Osteocyte (in vitro differentiated cells): ENCODE measurements around the gene CCDC148. TPM values are rescaled to one million over a fixed set of nuclear protein-coding genes. Genes with fewer than 3 reads are reported as not detected.

Experiments used
- DNase-seq: peaks from one replicate; pipeline ENCODE4 v3.0.0; 2021; ENCODE audit warnings: mixed read lengths; ENCODE audit not compliant: unreplicated experiment; ENCODE audit errors: extremely low spot score
- H3K27ac Mint-ChIP-seq: one replicate; pipeline ENCODE4 v1.8.0; 2021; ENCODE audit warnings: mild to moderate bottlenecking, mixed read lengths; ENCODE audit not compliant: unreplicated experiment
- H3K27me3 Mint-ChIP-seq: one replicate; pipeline ENCODE4 v1.8.0; 2021; ENCODE audit warnings: mixed read lengths; ENCODE audit not compliant: unreplicated experiment
- H3K36me3 Mint-ChIP-seq: one replicate; pipeline ENCODE4 v1.8.0; 2021; ENCODE audit warnings: mixed read lengths; ENCODE audit not compliant: unreplicated experiment
- H3K4me1 Mint-ChIP-seq: one replicate; pipeline ENCODE4 v1.8.0; 2021; ENCODE audit warnings: mixed read lengths; ENCODE audit not compliant: unreplicated experiment
- H3K4me3 Mint-ChIP-seq: one replicate; pipeline ENCODE4 v1.8.0; 2021; ENCODE audit warnings: mild to moderate bottlenecking, moderate library complexity, mixed read lengths; ENCODE audit not compliant: unreplicated experiment
- H3K9me3 Mint-ChIP-seq: one replicate; pipeline ENCODE4 v1.8.0; 2021; ENCODE audit warnings: mixed read lengths; ENCODE audit not compliant: unreplicated experiment
- total RNA-seq: library from RNA; stranded (reverse); gene quantifications from 2 replicates; pipeline ENCODE4 v1.2.1, GENCODE V29; 2021
- TF ChIP-seq, protein P1 (sequence below): fragments of 200-600 bp; sonication (generic); IDR thresholded peaks from 2 replicates; pipeline ENCODE4 v1.5.0; 2021; ENCODE audit warnings: antibody characterized with exemption, mild to moderate bottlenecking, moderate library complexity

CCDC148 gene
- total RNA-seq, 1 donor from 2014 or later: 2.8 TPM

DNA sequence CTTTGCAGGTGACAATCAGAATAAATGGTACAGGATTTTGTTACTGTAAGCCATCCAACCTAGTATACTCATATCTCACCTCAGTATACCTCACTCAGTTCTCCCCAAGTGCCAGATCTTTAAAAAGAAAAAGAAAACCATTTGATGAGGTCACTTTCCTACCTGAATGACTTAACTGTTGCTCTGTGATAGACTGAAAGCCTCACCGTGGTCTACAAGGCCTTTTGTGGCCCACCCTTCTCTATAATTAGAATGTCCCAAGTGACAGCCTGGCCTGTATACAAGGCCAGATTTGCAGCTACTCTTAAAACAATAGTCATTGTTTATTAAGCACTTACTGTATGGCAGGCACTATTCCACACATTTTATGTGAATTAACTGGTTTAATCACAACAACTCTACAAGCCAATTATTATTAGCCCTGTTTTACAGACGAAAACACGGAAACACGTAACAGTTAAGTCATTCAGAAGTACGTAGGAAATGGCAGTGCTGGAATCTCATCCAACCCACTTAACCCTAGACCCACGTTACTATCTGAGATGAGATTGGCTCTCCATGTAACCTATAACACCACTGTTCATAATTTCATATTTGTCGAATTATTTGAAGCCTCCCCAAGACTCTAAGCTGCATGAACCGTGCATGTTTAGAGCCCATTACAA is 28.5 kb upstream of the CCDC148 start:
- no peaks in the 10 kb centered on the region for H3K27me3 Mint-ChIP-seq
- no peak overlapping the region for H3K27ac Mint-ChIP-seq
- peaks cover 61% of the 10 kb centered on the region for H3K4me1 Mint-ChIP-seq

DNA sequence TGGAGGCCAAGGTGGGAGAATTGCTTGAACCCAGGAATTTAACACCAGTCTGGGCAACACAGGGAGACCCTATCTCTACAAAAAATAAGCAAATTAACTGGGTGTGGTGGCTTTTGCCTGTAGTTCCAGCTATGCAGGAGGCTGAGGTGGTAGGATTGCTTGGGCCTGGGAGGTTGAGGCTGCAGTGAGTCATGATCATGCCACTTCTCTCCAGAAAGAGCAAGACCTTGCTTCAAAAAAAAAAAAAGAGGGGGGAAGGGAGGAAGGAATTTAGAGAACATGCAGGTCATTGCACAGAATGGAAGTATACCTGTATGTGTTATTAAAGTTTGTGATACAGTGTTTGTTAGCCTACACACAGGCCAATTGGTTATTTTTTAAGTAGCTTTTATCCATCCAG is 26.0 kb upstream of the CCDC148 start:
- Mint-ChIP-seq H3K27ac (peak overlapping the region; percentile 44), H3K4me1 (peaks cover 57% of the 10 kb centered on the region), H3K4me3 (no peak overlapping the region), H3K9me3 (no peaks in the 10 kb centered on the region), H3K27me3 (no peaks in the 10 kb centered on the region), H3K36me3 (peaks cover 10% of the 10 kb centered on the region)
- no peak for DNase-seq
- TF ChIP-seq, protein P1, sequence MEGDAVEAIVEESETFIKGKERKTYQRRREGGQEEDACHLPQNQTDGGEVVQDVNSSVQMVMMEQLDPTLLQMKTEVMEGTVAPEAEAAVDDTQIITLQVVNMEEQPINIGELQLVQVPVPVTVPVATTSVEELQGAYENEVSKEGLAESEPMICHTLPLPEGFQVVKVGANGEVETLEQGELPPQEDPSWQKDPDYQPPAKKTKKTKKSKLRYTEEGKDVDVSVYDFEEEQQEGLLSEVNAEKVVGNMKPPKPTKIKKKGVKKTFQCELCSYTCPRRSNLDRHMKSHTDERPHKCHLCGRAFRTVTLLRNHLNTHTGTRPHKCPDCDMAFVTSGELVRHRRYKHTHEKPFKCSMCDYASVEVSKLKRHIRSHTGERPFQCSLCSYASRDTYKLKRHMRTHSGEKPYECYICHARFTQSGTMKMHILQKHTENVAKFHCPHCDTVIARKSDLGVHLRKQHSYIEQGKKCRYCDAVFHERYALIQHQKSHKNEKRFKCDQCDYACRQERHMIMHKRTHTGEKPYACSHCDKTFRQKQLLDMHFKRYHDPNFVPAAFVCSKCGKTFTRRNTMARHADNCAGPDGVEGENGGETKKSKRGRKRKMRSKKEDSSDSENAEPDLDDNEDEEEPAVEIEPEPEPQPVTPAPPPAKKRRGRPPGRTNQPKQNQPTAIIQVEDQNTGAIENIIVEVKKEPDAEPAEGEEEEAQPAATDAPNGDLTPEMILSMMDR: no peak

More for the DNA sequence above, 28.5 kb upstream of the CCDC148 start:
- TF ChIP-seq, protein P1: no peak
- H3K9me3 Mint-ChIP-seq: no peaks in the 10 kb centered on the region
- no peak overlapping the region for H3K4me3 Mint-ChIP-seq
- no peak for DNase-seq
- peaks cover 10% of the 10 kb centered on the region for H3K36me3 Mint-ChIP-seq

DNA sequence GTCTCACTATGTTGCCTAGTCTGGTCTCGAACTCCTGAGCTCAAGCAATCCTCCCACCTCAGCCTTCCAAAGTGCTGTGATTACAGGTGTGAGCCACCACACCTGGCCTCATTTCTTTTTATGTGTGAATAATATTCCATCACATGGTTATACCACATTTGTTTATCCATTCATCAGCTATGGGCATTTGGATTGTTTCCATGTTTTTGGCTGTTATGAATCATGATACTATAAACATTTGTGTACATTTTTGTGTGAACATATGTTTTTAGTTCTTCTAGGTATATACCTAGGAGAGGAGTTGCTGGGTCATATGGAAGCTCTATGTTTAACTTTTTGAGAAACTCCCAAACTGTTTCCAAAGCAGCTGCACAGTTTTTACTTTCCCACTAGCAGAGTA is 24.6 kb upstream of the CCDC148 start:
- no peaks in the 10 kb centered on the region for H3K9me3 Mint-ChIP-seq
- H3K27me3 Mint-ChIP-seq: no peaks in the 10 kb centered on the region
- H3K4me3 Mint-ChIP-seq: no peak overlapping the region
- H3K36me3 Mint-ChIP-seq: peaks cover 13% of the 10 kb centered on the region
- peaks cover 53% of the 10 kb centered on the region for H3K4me1 Mint-ChIP-seq
- no peak for DNase-seq
- TF ChIP-seq, protein P1: no peak
- H3K27ac Mint-ChIP-seq: no peak overlapping the region

GRCh38 chr2:158478816-158479215 is 22.3 kb upstream of the CCDC148 start:
- TF ChIP-seq, protein P1: no peak
- Mint-ChIP-seq H3K36me3 (peaks cover 14% of the 10 kb centered on the region), H3K4me3 (no peak overlapping the region)

DNA sequence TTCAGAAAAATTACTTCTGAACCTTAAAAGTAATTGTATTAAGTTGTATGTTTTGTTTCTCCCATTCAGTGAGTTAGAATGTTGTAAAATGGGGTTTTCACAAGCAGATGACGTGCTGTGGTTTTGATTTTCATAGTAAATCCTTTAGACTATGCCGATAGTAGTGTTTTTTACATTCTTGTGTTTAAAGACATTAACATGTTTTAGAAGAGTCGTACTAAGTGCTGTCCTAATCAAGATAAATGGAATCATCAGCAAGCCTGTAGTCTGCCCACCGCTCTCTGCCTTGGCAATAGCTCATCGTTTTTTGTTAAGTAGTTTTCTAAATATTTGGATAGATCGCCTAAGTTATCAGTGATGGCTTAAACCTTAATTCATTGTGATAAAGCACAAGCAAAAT is 21.7 kb upstream of the CCDC148 start:
- TF ChIP-seq, protein P1: no peak
- Mint-ChIP-seq H3K27ac (peak overlapping the region; percentile 35), H3K9me3 (peaks cover 2% of the 10 kb centered on the region), H3K4me1 (peaks cover 48% of the 10 kb centered on the region), H3K4me3 (no peak overlapping the region), H3K36me3 (peaks cover 14% of the 10 kb centered on the region), H3K27me3 (no peaks in the 10 kb centered on the region)
- no peak for DNase-seq

More at GRCh38 chr2:158478816-158479215, 22.3 kb upstream of the CCDC148 start:
- Mint-ChIP-seq H3K27ac (no peak overlapping the region), H3K9me3 (no peaks in the 10 kb centered on the region), H3K27me3 (no peaks in the 10 kb centered on the region), H3K4me1 (peaks cover 49% of the 10 kb centered on the region)
- no peak for DNase-seq
